Right lobe of liver (tissue), 6 donors: Measurements from ENCODE around the gene DPP10. TPM values are rescaled to one million over a fixed set of nuclear protein-coding genes. Genes with fewer than 3 reads are reported as not detected.
A peak's percentile ranks its signal among the peaks of the same experiment; 100 is the strongest.
"Not testable (repeated sequence)": the region's sequence is repeated elsewhere in the genome, so short reads cannot be mapped to it uniquely, and the experiment has no call there.

Experiments used
- ATAC-seq, 4 donors: fragments of 200-7000 bp; cut with Tn5 transposase; one replicate each; pipeline ENCODE4 v1.9.1; 2020; ENCODE audit warnings: mild to moderate bottlenecking in 4 of 4, moderate library complexity in 4 of 4
- DNase-seq, 3 donors: peaks; one replicate each; pipeline ENCODE4 v3.0.0-alpha.2; 2020
- H3K27ac ChIP-seq, 3 donors: fragments of 200-600 bp; one replicate each; pipeline ENCODE4 v1.8.0; 2022
- H3K27me3 ChIP-seq, 2 donors: fragments of 200-600 bp; one replicate each; pipeline ENCODE4 v1.8.0; 2022
- H3K36me3 ChIP-seq, 4 donors: fragments of 200-600 bp; sonication (generic) in 1 of 4; one replicate each; pipeline versions ENCODE4 v1.5.1 to v1.8.0; 2017 to 2022; ENCODE audit warnings: control low read depth in 1 of 4
- H3K4me1 ChIP-seq, 4 donors: fragments of 200-600 bp; sonication (generic) in 1 of 4; one replicate each; pipeline versions ENCODE4 v1.5.1 to v1.8.0; 2017 to 2022; ENCODE audit warnings: control low read depth in 1 of 4
- H3K4me3 ChIP-seq, 3 donors: fragments of 200-600 bp; one replicate each; pipeline ENCODE4 v1.8.0; 2022
- H3K9me3 ChIP-seq, 4 donors: fragments of 200-600 bp; sonication (generic) in 1 of 4; one replicate each; pipeline versions ENCODE4 v1.5.1 to v1.8.0; 2017 to 2022; ENCODE audit warnings: control low read depth in 1 of 4
- POLR2A ChIP-seq: fragments of 450-650 bp; IDR thresholded peaks from one replicate; pipeline ENCODE4 v1.6.1; 2017; ENCODE audit warnings: antibody characterized with exemption, mild to moderate bottlenecking
- WGBS: methylation state at CpG from one replicate; pipeline ENCODE4 v1.1.6; 2018; ENCODE audit warnings: low coverage, low lambda C conversion rate; ENCODE audit not compliant: insufficient coverage; ENCODE audit errors: missing lambda C conversion rate; 5-methylcytosine and 5-hydroxymethylcytosine counted together
- intact Hi-C, 2 donors: fragments of 100-400 bp; cut with DNase I; formaldehyde crosslinking; loops; one replicate each; pipeline versions ENCODE4 v1.11.2 to v1.14.1; 2022
- total RNA-seq, 6 experiments: library from RNA; depleted of rRNA in 2 of 6; stranded (reverse); fragments of >200 nt in 2 of 6; fragmentation: NEBNext Ultra II Directional in 3 of 6; extraction: Animal tissue kit (Norgen Biotek cat#: 25700) in 3 of 6; gene quantifications; one replicate each; pipeline versions ENCODE4 v1.1.0 to v1.2.4, GENCODE V29; 2016 to 2023
- TF ChIP-seq, protein P1 (sequence below), 4 donors: fragments of 200-600 bp in 3 of 4; fragments of 450-650 bp in 1 of 4; IDR thresholded peaks; one replicate each; pipeline versions ENCODE4 v1.5.1 to v1.8.0; 2016 to 2022; ENCODE audit warnings: antibody characterized with exemption in 4 of 4, mild to moderate bottlenecking in 2 of 4
- donor health status: DM: no; HTN: yes; CAD: no.
- donor health status: DM: no; HTN: no; CAD: no.
- donor health status: DM: no; HTN: no; CAD: no.
- donor health status: DM: no; HTN: yes; CAD: no.
- donor health status: DM: no; HTN: yes; CAD: no.

DPP10 gene
- total RNA-seq, 6 experiments from 2014 or later: 0.09 to 0.19 (median 0.15) TPM; not detected in 2

- no peak overlapping the region for H3K4me3 ChIP-seq
- no peaks in the 10 kb centered on the region for H3K9me3 ChIP-seq
- ATAC-seq (no peak), DNase-seq (no peak)
- no peaks in the 10 kb centered on the region for H3K36me3 ChIP-seq
- no peak overlapping the region for H3K27ac ChIP-seq
- H3K27me3 ChIP-seq: no peaks in the 10 kb centered on the region
- TF ChIP-seq, protein P1, sequence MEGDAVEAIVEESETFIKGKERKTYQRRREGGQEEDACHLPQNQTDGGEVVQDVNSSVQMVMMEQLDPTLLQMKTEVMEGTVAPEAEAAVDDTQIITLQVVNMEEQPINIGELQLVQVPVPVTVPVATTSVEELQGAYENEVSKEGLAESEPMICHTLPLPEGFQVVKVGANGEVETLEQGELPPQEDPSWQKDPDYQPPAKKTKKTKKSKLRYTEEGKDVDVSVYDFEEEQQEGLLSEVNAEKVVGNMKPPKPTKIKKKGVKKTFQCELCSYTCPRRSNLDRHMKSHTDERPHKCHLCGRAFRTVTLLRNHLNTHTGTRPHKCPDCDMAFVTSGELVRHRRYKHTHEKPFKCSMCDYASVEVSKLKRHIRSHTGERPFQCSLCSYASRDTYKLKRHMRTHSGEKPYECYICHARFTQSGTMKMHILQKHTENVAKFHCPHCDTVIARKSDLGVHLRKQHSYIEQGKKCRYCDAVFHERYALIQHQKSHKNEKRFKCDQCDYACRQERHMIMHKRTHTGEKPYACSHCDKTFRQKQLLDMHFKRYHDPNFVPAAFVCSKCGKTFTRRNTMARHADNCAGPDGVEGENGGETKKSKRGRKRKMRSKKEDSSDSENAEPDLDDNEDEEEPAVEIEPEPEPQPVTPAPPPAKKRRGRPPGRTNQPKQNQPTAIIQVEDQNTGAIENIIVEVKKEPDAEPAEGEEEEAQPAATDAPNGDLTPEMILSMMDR (IDR thresholded peaks at IDR 0.05): no peak
- no peak for TF ChIP-seq POLR2A
- H3K4me1 ChIP-seq: no peaks in the 10 kb centered on the region
- 61% methylated on average over 3 of the region's 3 CpGs for WGBS
- intact Hi-C loops: no loop called here
Observed at GRCh38 chr2:115422004-115422634, 979.7 kb downstream of the DPP10 start.

DNA sequence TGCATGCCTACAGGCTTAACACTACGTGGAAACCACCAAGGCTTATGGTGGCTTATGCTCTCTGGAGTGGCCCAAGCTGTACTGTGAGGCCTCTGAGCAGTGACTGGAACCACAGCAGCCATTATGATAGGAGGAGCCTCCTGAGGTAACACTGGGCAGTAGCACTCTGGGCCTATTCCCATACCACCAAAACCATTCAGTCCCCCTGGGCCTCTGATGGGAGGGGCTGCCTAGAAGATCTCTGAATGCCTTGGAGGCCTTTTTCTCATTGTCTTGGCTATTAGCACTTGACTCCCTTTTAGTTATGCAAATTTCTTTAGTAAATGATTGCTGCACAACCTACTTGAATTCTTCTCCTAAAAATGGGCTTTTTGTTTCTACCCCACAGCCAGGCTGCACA, 985.0 kb downstream of the DPP10 start:
- intact Hi-C loops: no loop called here
- Histone ChIP-seq H3K4me3 (no peak overlapping the region), H3K36me3 (no peaks in the 10 kb centered on the region), H3K27me3 (no peaks in the 10 kb centered on the region), H3K27ac (no peak overlapping the region), H3K9me3 (no peaks in the 10 kb centered on the region), H3K4me1 (no peaks in the 10 kb centered on the region)
- WGBS: 83% methylated on average over 1 of the region's 1 CpG
- DNase-seq: no peak
- TF ChIP-seq, protein P1 (IDR thresholded peaks at IDR 0.05): no peak
- TF ChIP-seq POLR2A: no peak
- peak in 1 of 4 donors; percentile 22 for ATAC-seq

DNA sequence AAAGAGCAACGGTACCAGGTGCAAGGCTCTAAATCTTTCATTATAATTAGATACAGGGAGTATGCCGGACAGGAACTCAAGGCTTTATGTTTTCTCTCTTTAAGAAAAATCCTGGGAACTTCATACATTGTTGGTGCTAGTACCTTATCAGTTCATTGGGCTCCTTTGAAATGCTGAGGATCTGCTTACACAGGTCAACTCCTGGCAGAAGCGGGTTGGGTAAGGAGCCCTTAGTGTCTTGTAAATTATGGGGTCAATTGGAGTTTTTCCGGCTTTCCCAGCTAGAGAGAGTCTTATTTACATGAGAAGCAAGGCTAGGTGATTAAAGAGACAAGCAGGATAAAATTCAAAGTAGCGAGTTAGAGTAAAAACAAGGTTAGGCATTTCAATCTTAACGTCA, 998.3 kb downstream of the DPP10 start:
- 29% methylated on average over 6 of the region's 6 CpGs for WGBS
- H3K4me1 ChIP-seq, ATAC-seq, H3K9me3 ChIP-seq, DNase-seq, H3K36me3 ChIP-seq, H3K4me3 ChIP-seq, intact Hi-C loops, H3K27ac ChIP-seq, H3K27me3 ChIP-seq: not testable (repeated sequence)

DNA sequence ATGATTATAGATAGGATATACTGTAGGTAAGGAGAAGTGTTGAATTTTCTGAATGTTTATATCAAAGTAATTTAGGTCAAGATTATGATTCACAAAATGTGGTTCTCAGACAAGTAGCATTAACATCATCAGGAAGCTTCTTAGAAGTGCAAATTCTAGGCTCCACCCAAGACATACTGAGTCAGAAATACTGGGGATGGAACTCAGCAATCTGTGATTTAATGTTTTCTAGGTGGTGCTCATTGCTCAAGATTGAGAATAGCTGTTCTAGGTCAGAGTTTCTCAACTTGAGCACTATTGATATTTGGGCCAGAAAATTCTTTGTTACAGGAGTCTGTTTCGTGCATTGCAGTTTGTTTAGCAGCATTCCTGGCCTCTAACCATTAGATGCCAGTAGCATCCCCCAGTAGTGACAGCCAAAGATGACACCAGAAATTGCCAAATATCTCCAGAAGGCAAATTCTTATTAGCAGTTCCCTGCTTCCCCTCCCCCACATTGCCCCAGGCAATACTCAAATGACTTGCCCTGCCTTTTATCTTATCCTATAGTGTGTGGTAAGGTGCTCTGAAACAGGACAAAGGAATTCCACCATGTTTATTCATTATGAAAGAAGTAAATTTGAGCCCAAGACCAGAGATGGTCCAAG, 1001.2 kb downstream of the DPP10 start:
- no peaks in the 10 kb centered on the region for H3K36me3 ChIP-seq
- WGBS: 78% methylated on average over 1 of the region's 1 CpG
- TF ChIP-seq POLR2A: no peak
- TF ChIP-seq, protein P1 (IDR thresholded peaks at IDR 0.05): no peak
- ATAC-seq (no peak), DNase-seq (no peak)
- no peak overlapping the region for H3K27ac ChIP-seq
- no peaks in the 10 kb centered on the region for H3K27me3 ChIP-seq
- H3K4me3 ChIP-seq: no peak overlapping the region
- intact Hi-C loops: no loop called here
- H3K4me1 ChIP-seq: no peaks in the 10 kb centered on the region
- H3K9me3 ChIP-seq: no peaks in the 10 kb centered on the region

- H3K4me3 ChIP-seq: no peak overlapping the region
- H3K36me3 ChIP-seq: no peaks in the 10 kb centered on the region
- no peaks in the 10 kb centered on the region for H3K4me1 ChIP-seq
- no peaks in the 10 kb centered on the region for H3K27me3 ChIP-seq
- intact Hi-C loops: no loop called here
- 54% methylated on average over 2 of the region's 2 CpGs for WGBS
- ATAC-seq (no peak), DNase-seq (no peak)
- no peak overlapping the region for H3K27ac ChIP-seq
- TF ChIP-seq, protein P1 (IDR thresholded peaks at IDR 0.05): no peak
- TF ChIP-seq POLR2A: no peak
- H3K9me3 ChIP-seq: no peaks in the 10 kb centered on the region
Observed at GRCh38 chr2:115460008-115460407, 1017.6 kb downstream of the DPP10 start.
